Measurements from ENCODE around the gene CPN1.

- no peak for TF ChIP-seq POLR2A (IDR thresholded peaks at IDR 0.05)
- no peak for TF ChIP-seq CTCF (IDR thresholded peaks at IDR 0.05)
Measured at GRCh38 chr10:100053686-100054460, 27.8 kb downstream of the CPN1 start.
